SHP77 treated with DMSO at 0.1 percent for 48 hours (cell line): ENCODE measurements around the gene PDAP1.
"Not testable (repeated sequence)": the region's sequence is repeated elsewhere in the genome, so short reads cannot be mapped to it uniquely, and the experiment has no call there.

Source experiments
- DNase-seq: peaks from one replicate; lab custom pipeline; 2025; lab: John Stamatoyannopoulos, UW

The PDAP1 gene

GRCh38 chr7:99379043-99379577 is 29.3 kb downstream of the PDAP1 start:
- no peak for DNase-seq

DNA sequence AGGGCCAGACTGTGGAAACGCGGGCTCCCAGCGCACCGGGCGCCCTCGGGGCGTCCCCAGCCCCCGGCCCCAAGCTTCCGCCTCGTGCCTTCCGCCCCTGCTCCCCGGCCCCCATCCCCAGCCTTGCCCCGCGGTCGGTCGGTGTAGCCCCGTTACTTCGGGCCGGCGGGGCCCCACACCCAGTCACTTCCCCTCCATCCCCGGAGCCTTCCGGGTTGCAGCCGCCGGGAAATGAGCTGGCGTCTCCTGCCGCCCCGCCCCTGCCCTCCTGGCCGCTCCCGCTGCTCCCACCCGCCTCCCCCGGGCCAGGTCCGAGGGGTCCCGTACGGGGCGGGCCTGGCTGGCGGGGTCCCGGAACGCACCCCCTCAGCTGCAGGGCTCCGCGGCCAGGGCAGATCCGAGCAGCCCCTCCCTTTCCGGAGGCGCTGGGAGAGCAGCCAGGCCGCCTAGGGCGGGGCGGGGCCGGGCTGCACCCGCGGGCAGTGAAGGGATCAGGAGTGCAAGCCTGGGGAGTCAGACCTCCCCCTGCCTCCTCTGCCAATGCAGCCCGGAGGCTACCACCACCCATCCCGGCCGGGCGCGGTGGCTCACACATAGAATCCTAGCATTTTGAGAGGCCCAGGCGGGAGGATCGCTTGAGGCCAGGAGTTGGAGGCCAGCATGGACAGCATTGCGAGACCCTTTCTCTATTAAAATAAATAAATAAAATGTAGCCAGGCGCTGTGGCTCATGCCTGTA is 33.2 kb downstream of the PDAP1 start:
- no peak for DNase-seq

- DNase-seq, result peak; percentile 36
Observed at GRCh38 chr7:99374111-99375064, 34.0 kb downstream of the PDAP1 start, which contains the start of gene ARPC1B. ARPC1B (plus strand) TSS chr7:99374730; CDS start chr7:99385715, 10,985 bp downstream.

- DNase-seq, result no peak
Observed at GRCh38 chr7:99373091-99374066, 35.0 kb downstream of the PDAP1 start.

DNA sequence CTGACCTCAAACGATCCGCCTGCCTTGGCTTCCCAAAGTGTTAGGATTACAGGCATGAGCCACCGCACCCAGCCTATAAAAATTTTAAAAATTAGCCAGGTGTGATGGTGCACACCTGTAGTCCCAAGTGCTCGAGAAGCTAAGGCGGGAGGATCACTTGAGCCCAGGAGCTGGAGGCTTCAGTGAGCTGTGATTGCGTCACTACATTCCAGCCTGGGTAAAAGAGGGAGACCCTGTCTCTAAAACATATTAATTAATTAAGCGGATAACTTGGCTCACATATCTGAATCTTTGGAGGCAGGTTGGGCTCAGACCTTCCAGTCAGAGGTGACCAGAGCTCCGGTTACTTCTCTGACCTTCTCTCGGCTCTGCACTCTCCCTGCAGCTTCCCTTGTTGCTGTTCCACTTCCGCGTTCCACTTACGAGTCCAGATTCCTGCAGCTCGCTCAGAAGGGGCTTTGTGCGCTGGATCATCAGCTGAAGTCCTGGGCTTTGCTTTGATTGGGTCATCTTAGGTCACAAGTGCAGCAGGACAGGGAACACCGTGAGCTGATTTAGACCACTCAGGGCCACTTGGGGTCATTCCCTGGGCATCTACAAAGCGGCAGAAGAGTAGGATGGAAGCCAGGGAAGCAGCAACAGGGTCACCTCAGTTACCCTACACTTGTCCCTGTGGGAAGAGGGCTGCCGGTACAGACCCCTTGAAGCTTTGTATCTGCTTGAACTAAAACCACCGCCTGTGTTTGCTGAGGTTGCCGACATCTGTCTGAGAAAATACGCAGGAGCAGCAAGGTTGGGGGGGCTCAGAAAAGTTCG is 35.9 kb downstream of the PDAP1 start:
- DNase-seq, result no peak

DNA sequence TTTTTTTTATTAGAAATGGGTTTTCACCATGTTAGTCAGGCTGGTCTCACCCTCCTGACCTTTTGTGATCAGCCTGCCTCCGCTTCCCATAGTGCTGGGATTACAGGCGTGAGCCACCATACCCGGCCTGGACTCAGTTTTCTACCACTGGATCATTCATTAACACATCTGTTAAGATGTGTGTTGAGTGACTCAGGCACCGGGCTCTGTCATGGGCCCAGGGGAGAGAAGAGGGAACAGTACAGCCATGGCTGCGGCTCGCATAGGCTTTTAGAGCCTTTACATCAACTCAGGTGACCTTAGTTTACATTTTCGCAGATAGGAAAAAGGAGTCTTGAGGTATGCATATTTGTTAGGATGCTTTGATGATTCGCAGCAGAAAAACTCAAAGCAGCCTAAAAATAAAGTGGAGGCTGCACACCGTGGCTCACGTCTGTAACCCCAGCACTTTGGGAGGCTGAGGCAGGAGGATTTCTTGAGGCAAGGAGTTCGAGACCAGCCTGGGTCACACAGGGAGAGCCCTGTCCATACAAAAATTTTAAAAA is 36.9 kb downstream of the PDAP1 start:
- DNase-seq, result no peak

- DNase-seq, result no peak
Observed at GRCh38 chr7:99369767-99370391, 38.5 kb downstream of the PDAP1 start.

GRCh38 chr7:99368750-99369389 is 39.5 kb downstream of the PDAP1 start:
- DNase-seq, result no peak

DNA sequence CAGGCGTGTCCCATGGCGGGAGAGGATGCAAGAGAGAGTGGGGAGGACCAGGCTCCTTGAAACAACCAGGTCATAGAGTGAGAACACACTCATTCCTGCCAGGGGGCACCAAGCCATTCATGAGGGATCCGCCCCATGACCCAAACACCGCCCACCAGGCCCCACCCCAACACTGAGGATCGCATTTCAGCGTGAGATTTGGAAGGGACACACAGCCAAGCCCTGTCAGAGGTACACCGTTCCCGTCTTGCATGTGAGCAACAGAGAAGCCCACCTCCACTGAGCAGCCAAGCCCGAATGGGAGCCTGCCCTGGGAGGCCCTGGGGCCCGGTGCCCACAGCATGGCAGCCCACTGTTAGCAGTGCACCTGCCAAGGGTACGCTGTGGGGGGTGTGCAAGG is 41.8 kb downstream of the PDAP1 start:
- DNase-seq, result no peak

DNA sequence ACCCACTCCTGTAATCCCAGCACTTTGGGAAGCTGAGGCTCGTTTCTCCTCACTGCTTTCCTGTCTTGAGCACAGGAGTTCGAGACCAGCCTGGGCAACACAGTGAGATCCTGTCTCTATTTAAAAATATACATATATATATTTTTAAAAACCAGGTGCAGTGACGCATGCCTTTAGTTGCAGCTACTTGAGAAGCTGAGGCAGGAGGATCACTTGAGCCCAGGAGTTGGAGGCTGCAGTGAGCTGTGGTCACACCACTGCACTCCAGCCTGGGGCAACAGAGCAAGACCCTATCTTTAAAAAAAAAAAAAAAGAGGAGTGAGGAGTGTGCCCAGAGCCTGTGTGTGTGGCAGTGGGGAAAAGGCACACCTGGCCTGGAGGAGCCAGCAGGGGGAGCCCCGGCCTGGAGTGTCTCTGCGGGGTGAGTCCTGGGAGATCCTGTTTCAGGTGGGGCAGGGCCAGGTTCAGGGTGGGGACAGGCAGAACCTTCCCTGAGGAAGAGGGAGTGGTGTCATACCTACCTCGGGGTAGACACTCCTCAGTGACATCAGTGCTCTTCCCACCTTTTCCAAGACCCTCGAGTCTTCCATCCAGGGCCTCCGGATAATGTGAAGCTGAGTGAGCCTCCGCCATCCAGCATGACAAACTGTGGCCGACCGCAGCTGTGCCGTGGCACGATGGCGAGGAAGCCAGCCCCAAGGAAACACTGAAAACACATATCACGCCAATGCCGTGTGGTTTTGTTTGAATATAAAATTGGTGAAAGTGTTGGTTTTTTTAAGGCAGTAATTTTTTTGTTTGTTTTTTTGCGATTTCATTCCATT is 42.9 kb downstream of the PDAP1 start:
- DNase-seq, result no peak

DNA sequence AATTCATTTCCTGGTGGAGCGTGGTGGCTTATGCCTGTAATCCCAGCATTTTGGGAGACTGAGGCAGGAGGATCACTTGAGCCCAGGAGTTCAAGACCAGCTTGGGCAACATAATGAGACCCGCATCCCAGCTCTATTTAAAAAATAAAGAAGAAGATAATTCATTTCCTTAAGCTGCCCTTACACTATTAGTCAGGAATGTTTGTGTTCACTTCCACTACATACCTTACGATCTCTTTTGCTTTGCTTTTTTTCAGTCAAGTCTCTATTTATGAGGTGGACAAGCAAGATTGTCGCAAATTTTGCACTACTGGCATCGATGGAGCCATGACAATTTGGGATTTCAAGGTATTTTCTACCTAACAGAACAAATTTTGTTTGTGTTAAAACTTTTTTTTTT is 45.1 kb downstream of the PDAP1 start:
- DNase-seq, result no peak

DNA sequence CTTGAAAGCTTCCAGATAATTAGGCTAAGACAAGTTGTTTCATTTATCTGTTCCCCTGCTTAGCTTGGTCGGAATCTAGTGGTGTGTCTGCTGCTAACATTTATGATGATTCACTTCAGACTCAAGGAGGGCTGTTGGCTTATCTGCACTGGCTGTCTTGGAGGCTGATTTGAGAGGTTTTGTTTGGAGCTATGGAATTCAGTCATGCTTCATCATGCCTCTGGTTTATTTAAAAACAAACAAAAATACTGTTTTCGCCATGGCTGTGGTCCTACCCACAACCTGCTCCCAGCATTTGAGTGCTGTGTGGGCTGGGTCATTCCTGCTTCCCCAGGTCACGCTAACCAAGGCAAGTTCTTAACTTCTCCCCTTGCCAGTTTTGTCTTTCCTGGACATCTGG is 45.6 kb downstream of the PDAP1 start:
- DNase-seq, result no peak

GRCh38 chr7:99359465-99360154 is 48.8 kb downstream of the PDAP1 start:
- no peak for DNase-seq

DNA sequence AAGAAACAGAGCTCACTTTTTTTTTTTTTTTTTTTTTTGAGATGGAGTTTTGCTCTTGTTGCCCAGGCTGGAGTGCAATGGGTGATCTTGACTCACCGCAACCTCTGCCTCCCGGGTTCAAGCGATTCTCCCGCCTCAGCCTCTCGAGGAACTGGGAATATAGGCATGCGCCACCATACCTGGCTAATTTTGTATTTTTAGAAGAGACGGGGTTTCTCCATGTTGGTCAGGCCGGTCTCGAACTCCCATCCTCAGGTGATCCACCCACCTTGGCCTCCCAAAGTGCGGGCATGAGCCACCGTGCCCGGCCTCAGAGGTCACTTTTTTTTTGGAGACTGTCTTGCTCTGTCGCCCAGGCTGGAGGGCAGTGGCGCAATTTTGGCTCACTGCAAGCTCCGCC is 49.9 kb downstream of the PDAP1 start:
- DNase-seq, result not testable (repeated sequence)

GRCh38 chr7:99357701-99358490 is 50.5 kb downstream of the PDAP1 start:
- no peak for DNase-seq

DNA sequence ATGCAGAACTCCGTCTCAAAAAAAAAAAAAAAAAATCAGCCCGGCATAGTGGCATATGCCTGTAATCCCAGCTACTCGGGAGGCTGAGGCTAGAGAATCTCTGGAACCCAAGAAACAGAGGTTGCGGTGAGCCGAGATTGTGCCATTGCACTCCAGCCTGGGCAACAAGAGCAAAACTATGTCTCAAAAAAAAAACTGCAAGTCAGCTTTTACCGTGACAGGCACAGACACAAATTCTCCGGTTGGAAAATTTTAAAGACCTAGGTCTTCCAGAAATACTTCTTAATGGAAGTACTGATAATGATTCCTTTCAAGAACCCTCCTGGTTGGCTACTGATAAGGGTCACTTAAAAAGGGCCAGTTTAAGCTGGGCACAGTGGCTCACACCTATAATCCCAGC is 53.3 kb downstream of the PDAP1 start:
- DNase-seq, result no peak

- DNase-seq, result no peak
Observed at GRCh38 chr7:99352247-99352646, 56.1 kb downstream of the PDAP1 start.
